Measurements from ENCODE around the gene PCDHA2.
"Not testable (repeated sequence)": the region's sequence is repeated elsewhere in the genome, so short reads cannot be mapped to it uniquely, and the experiment has no call there.

PCDHA2 gene

GRCh38 chr5:140821375-140822280 lies 27.0 kb downstream of the PCDHA2 start, which contains the start of gene PCDHA5:
Gene PCDHA5, plus strand, starts transcription at chr5:140821613.
- no peak for DNase-seq

GRCh38 chr5:140822281-140822629 lies 27.6 kb downstream of the PCDHA2 start:
- DNase-seq: no peak

- not testable (repeated sequence) for DNase-seq
These were observed 28.3 kb downstream of the PCDHA2 start for GRCh38 chr5:140822969-140823368.

DNA sequence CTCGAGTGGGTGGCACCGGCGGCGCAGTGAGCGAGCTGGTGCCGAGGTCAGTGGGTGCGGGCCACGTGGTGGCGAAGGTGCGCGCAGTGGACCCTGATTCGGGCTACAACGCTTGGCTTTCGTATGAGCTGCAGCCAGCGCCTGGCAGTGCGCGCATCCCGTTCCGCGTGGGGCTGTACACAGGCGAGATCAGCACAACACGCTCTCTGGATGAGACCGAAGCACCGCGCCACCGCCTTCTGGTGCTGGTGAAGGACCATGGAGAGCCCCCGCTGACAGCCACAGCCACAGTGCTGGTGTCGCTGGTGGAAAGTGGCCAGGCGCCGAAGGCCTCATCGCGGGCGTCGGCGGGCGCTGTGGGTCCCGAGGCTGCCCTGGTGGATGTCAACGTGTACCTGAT lies 28.8 kb downstream of the PCDHA2 start:
- DNase-seq: no peak

DNA sequence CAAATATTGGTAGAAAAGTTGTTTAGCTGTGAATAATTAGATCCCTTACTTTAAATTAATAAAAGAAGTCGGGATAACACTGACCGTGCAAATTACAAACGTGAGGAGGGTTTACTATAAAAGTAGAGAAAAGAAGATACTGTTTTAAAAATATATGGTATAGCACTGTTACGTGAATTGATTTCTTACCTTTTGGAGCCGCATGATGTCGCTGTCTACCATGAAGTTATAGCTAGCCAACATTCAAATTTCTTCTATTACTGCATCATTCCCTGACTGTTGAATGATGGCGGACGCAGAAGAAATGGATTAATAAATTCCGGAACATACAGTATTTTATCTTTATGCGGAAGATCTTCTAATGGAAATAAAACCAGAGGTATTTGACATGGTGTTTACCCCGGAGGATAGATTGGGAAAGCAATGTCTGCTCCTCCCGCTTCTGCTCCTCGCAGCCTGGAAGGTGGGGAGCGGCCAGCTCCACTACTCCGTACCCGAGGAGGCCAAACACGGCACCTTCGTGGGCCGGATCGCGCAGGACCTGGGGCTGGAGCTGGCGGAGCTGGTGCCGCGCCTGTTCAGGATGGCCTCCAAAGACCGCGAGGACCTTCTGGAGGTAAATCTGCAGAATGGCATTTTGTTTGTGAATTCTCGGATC lies 33.2 kb downstream of the PCDHA2 start, which contains the start of gene PCDHA6:
Gene PCDHA6, plus strand, starts transcription at position 257 of the 658 bp plus-strand sequence. Its CDS starts 132 bp downstream, at position 389.
- no peak for DNase-seq

DNA sequence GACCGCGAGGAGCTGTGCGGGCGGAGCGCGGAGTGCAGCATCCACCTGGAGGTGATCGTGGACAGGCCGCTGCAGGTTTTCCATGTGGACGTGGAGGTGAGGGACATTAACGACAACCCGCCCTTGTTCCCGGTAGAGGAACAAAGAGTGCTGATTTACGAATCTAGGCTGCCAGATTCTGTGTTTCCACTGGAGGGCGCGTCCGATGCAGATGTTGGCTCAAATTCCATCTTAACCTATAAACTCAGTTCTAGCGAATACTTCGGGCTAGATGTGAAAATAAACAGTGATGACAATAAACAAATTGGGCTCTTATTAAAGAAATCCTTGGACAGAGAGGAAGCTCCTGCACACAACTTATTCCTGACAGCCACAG lies 33.7 kb downstream of the PCDHA2 start:
- DNase-seq: no peak

- not testable (repeated sequence) for DNase-seq
These were observed 35.2 kb downstream of the PCDHA2 start for GRCh38 chr5:140829511-140830501.

GRCh38 chr5:140833993-140834392 lies 39.3 kb downstream of the PCDHA2 start, which contains the start of gene PCDHA7:
Gene PCDHA7, plus strand, starts transcription at chr5:140834269. Its CDS starts 115 bp downstream, at chr5:140834384.
- DNase-seq: no peak

- DNase-seq: not testable (repeated sequence)
These were observed 39.9 kb downstream of the PCDHA2 start for GRCh38 chr5:140834439-140835008.

- no peak for DNase-seq
These were observed 41.2 kb downstream of the PCDHA2 start for GRCh38 chr5:140835622-140836510.

- no peak for DNase-seq
These were observed 46.6 kb downstream of the PCDHA2 start, which contains the start of gene PCDHA8 for GRCh38 chr5:140840978-140841962. Gene PCDHA8, plus strand, starts transcription at chr5:140841187. Its CDS starts 135 bp downstream, at chr5:140841322.

- no peak for DNase-seq
These were observed 48.4 kb downstream of the PCDHA2 start for GRCh38 chr5:140842798-140843733.
